Astrocyte of the cerebellum (primary cell): ENCODE data around the gene MLF2.

Experiments
- DNase-seq: peaks from one replicate; pipeline ENCODE4 v3.0.0-alpha.2; 2011; ENCODE audit warnings: low read depth
- H3K4me3 ChIP-seq: 2 replicates; pipeline ENCODE4 v1.5.1; 2011; ENCODE audit warnings: mild to moderate bottlenecking, low read depth, low read length, moderate library complexity
- in situ Hi-C: cut with HindIII; loops from 2 replicates; pipeline ENCODE4 v1.10.0; 2017; ENCODE audit warnings: low sequenced_read_pairs
- TF ChIP-seq, protein P1 (sequence below): IDR thresholded peaks from 2 replicates; pipeline ENCODE4 v1.5.1; 2012; ENCODE audit warnings: low read length, low read depth, moderate library complexity, mild to moderate bottlenecking; ENCODE audit errors: missing control alignments

The MLF2 gene

DNA sequence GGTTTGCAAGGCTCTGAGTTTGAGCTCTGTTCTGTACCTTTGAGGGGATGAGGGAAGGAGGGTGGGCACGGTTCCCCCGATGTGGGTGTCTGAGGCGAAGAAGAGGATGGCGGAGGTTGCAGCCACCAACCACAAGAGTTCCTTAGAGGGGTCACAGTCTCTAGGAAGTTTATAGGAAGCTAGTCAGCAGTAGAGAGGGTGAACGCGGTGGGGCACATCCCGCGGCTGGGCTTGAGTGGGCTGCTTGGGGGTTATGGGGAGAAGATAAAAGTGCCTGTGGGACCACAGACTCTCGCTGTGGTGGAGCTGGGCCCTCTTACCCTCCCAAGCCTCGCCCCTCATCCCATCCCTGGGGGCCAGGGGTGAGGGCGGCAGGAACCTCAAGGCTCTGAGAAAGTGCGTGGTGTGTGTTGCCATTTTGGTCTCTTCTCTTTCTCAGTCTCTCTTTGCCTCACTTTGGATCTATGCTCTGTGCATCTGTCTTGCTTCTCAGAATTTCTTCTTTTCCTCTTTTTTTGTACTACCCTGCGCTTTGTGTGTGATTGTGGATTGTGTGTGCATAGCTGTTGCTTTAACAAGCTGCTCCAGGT is 39.1 kb upstream of the MLF2 start:
- no peak for DNase-seq
- in situ Hi-C loops: loop anchor here (10.0 kb wide), 1 partner anchor 157 kb away; the partner anchor contains the start of gene LPAR5
- no peak overlapping the region for H3K4me3 ChIP-seq
- TF ChIP-seq, protein P1, sequence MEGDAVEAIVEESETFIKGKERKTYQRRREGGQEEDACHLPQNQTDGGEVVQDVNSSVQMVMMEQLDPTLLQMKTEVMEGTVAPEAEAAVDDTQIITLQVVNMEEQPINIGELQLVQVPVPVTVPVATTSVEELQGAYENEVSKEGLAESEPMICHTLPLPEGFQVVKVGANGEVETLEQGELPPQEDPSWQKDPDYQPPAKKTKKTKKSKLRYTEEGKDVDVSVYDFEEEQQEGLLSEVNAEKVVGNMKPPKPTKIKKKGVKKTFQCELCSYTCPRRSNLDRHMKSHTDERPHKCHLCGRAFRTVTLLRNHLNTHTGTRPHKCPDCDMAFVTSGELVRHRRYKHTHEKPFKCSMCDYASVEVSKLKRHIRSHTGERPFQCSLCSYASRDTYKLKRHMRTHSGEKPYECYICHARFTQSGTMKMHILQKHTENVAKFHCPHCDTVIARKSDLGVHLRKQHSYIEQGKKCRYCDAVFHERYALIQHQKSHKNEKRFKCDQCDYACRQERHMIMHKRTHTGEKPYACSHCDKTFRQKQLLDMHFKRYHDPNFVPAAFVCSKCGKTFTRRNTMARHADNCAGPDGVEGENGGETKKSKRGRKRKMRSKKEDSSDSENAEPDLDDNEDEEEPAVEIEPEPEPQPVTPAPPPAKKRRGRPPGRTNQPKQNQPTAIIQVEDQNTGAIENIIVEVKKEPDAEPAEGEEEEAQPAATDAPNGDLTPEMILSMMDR: no peak

DNA sequence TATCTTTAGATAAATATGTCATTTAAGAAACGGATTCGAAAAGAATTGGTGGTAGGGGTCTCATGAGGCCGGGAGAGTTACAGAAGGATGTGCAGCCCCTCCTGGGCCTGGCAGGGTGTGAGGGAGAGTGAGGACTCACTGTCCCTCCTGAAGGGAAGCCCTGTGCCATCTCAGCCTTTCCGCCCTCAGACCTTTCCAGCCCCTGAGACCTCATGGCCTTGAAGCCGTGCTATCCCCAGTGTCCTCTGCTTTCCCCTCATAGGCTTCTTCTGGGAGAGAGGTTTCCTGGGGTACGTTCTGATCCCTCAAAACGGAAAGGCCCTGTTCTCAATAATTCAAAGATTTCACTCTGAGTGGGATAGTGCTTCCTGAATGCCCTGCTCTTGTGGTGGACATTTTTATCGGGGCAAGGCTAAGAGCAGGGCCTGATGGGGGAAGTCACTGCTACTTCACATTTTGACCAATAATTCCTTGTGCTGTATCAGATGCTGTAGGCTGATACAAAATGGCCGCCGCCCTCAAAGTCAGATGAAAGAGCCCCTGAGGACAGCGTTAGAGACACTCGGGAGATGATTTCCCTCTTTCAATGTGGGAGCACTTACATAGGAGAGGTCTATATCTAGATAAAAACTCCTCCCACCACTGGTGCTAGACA is 37.7 kb upstream of the MLF2 start:
- no peak overlapping the region for H3K4me3 ChIP-seq
- TF ChIP-seq, protein P1: no peak
- in situ Hi-C loops: loop anchor here (10.0 kb wide), 1 partner anchor 156 kb away; the partner anchor contains the start of gene LPAR5
- no peak for DNase-seq

DNA sequence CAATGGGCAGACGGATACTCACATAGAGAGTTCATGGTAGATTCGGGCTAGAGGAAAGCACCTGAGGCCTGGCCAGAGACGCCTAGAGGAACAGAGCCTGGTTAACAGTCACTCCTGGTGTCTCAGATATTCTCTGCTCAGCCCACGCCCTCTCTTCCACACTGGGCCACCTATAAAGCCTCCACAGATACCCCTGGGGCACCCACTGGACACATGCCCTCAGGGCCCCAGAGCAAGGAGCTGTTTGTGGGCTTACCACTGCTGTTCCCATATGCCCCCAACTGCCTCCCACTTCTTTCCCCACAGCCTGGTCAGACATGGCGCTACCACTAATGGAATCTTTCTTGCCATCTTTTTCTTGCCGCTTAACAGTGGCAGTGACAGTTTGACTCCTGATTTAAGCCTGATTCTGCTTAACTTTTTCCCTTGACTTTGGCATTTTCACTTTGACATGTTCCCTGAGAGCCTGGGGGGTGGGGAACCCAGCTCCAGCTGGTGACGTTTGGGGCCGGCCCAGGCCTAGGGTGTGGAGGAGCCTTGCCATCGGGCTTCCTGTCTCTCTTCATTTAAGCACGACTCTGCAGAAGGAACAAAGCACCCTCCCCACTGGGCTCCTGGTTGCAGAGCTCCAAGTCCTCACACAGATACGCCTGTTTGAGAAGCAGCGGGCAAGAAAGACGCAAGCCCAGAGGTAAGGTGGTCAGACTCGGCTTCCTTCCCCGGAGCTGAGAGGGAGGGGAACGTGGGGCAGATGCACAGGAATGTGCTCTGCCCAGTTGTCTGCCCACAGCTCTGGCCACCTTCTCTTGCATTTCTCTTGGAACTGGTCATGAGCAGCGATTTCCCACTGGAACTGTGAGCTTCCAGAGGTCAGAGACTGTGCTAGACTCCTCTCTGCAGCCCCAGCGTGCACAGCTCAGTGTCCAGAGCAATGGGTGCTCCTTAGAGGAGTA is 36.3 kb upstream of the MLF2 start, which contains the start of gene CD4:
TSS of gene CD4 (plus strand) at position 557 of the 953 bp plus-strand sequence. CDS start 10,611 bp downstream, outside the sequence.
- in situ Hi-C loops: no loop called here
- no peak within 1 kb of the TSS for H3K4me3 ChIP-seq
- TF ChIP-seq, protein P1: no peak
- DNase-seq: no peak

DNA sequence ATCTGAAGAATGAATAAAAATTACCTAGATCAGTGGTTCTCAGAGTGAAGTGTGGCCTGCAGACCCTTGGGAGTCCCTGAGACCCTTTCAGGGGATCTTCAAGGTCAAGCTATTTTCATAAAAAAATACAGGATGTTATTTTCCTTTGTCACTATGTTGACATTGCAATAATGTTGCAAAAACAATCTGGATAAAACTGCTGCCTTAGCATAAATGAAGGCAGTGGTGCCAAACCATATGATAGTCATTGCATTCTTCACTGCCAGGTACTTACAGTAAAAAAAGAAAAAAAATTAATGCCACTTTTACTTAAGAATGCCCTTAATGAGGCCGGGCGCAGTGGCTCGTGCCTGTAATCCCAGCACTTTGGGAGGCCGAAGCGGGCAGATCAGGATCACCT is 34.4 kb upstream of the MLF2 start:
- no peak for DNase-seq
- in situ Hi-C loops: no loop called here
- no peak overlapping the region for H3K4me3 ChIP-seq
- TF ChIP-seq, protein P1: no peak

DNA sequence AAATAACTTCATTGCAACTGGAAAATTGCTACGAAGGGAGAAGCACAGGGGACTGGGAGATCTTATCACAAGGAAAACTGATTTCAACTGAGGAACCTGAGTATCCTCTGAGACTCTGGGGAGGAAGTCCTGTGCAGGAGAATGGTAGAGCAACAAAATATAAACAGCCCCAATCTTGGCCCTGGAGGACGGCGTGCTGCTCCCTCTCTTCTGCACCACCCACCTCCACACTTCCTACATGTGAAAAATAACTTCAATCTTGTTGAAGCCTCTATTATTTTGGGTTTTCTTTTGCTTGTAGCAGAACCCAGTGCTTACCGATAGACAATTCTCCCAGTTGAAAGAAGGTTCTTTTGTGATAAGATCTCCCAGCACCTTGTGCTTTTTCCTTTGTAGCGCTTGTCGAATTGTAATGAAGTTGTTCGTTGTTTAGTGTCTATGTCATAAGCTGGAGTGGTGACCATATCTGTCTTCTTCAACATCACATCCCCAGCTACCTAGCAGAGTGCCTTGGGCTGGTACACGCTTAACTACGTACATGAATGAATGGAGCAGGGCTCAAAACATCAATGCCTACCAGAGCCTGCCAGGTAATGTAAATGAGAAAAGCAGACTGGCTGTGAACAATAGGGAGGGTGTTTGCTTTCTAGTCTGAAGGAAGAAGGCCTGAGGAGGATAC is 33.6 kb upstream of the MLF2 start:
- no peak overlapping the region for H3K4me3 ChIP-seq
- in situ Hi-C loops: no loop called here
- TF ChIP-seq, protein P1: no peak
- no peak for DNase-seq

DNA sequence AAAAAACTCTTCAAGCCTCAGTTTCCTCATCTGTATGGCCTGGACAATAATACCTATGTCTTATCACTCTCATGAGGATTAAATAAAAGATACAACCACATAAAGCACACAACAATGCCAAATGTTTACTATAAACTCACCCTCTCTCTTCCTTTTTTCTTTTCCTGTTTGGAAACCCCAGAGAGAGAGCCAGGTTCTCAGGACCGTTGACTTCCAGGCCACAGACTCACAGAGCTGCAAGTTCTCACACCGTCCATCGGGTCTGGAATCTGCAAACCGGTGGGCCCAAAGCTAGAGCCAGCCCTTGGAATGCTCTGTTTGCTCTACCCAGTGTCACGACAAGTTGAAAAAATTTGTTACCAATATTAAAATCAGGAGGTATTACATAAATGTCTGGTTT is 31.8 kb upstream of the MLF2 start:
- DNase-seq: no peak
- TF ChIP-seq, protein P1: no peak
- in situ Hi-C loops: no loop called here
- no peak overlapping the region for H3K4me3 ChIP-seq
